Skin of body (tissue), 2 donors: Measurements from ENCODE around the gene SSUH2. TPM values are rescaled to one million over a fixed set of nuclear protein-coding genes. Genes with fewer than 3 reads are reported as not detected.
"Not testable (repeated sequence)": the region's sequence is repeated elsewhere in the genome, so short reads cannot be mapped to it uniquely, and the experiment has no call there.

ENCODE experiments used
- DNase-seq: peaks from one replicate; lab custom pipeline; 2025; lab: John Stamatoyannopoulos, UW
- total RNA-seq: library from RNA; depleted of rRNA; stranded (reverse); fragments of >200 nt; gene quantifications from one replicate; pipeline ENCODE4 v1.2.3, GENCODE V29; 2014

SSUH2 gene
- total RNA-seq, 1 donor from 2014 or later: 0.39 TPM

- no peak for DNase-seq
These were observed 62.7 kb downstream of the SSUH2 start for GRCh38 chr3:8581806-8582445.

GRCh38 chr3:8581373-8581772, 63.2 kb downstream of the SSUH2 start:
- no peak for DNase-seq

- not testable (repeated sequence) for DNase-seq
These were observed 64.2 kb downstream of the SSUH2 start for GRCh38 chr3:8580434-8580833.

- DNase-seq: no peak
These were observed 64.7 kb downstream of the SSUH2 start for GRCh38 chr3:8579943-8580342.

GRCh38 chr3:8579096-8579495, 65.5 kb downstream of the SSUH2 start:
- DNase-seq: no peak

GRCh38 chr3:8578282-8578681, 66.3 kb downstream of the SSUH2 start:
- peak; percentile 5 for DNase-seq

- no peak for DNase-seq
These were observed 67.6 kb downstream of the SSUH2 start for GRCh38 chr3:8576841-8577571.

- no peak for DNase-seq
These were observed 68.2 kb downstream of the SSUH2 start for GRCh38 chr3:8576436-8576835.

GRCh38 chr3:8575364-8576104, 69.1 kb downstream of the SSUH2 start:
- no peak for DNase-seq

- DNase-seq: peak; percentile 67
These were observed 69.8 kb downstream of the SSUH2 start for GRCh38 chr3:8574670-8575322.

- no peak for DNase-seq
These were observed 70.4 kb downstream of the SSUH2 start for GRCh38 chr3:8574040-8574669.

GRCh38 chr3:8573342-8573926, 71.2 kb downstream of the SSUH2 start:
- no peak for DNase-seq

GRCh38 chr3:8571256-8571655, 73.3 kb downstream of the SSUH2 start:
- no peak for DNase-seq

Other genes with a start within 250 kb of the SSUH2 start
- 44.1 TPM for gene LMCD1, start 143.0 kb downstream of the SSUH2 start, total RNA-seq
- 16.4 TPM for gene CAV3, start 89.0 kb upstream of the SSUH2 start, total RNA-seq
- 0.59 TPM for gene OXTR, start 124.8 kb upstream of the SSUH2 start, total RNA-seq